ENCODE measurements around the gene ADPRHL1.

The ADPRHL1 gene

GRCh38 chr13:113350938-113351335 lies 102.4 kb downstream of the ADPRHL1 start:
- Histone ChIP-seq H3K27me3 (ENCODE audit: control insufficient read depth, low read length) (no peaks in the 10 kb centered on the region), H3K36me3 (ENCODE audit: control insufficient read depth, low read length) (no peaks in the 10 kb centered on the region)

DNA sequence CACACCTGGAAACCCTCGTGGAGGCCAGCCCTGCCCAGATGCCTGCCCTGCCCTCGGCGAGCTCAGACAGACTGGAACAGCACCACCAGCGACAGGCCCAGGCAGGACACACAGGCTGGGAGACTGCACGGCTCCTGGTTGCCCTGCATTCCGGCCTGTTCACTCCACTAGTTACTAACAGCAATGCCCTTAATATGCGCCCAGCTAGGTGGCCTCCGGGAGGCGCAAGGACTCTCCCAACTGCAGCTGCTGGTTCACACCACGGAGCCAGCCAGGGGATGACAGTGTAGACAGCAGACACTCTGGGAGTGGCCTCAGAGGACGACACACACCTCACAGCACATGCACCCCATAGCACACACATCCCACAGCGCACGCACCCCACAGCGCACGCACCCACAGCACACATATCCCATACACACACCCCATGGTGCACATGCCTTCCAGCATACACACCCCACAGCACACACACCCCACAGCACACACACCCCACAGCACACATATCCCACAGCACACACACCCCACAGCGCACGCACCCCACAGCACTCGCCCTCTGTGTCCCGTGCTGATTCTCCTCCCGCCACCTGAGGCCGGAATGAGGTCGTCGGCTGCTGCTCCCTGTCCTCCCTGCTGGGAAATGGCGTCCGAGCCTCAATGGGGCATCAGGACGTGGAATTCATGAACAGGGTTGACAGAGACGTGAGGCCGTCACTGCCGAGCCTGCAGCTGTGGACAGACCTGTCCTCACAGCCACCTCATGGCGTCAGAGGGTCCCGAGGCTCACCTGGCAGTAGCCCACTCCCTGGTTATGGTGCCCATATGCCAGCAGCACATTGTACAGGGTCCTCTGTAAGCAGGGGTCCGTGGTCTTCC lies 103.0 kb downstream of the ADPRHL1 start:
- peaks cover 3% of the 10 kb centered on the region; the same call in 1 of the 2 replicates for H3K9me3 ChIP-seq (ENCODE audit: control insufficient read depth, insufficient read depth, low read length)
- H3K79me2 ChIP-seq (ENCODE audit: control insufficient read depth, low read length), result no peaks in the 10 kb centered on the region
- no peaks in the 10 kb centered on the region for H4K20me1 ChIP-seq (ENCODE audit: control insufficient read depth, insufficient read depth, low read depth, low read length)
- no peak overlapping the region for H3K4me3 ChIP-seq (ENCODE audit: low read length)
- H3K27ac ChIP-seq (ENCODE audit: low read depth, low read length), result no peak overlapping the region
- no peaks in the 10 kb centered on the region for H3K4me1 ChIP-seq (ENCODE audit: control insufficient read depth, low read length)
- H3K9me2 ChIP-seq (replicated peaks; ENCODE audit: control insufficient read depth, low read length), result no peaks in the 10 kb centered on the region
- no peak overlapping the region for H3K4me2 ChIP-seq (ENCODE audit: low read length)
- TF ChIP-seq CTCF (IDR thresholded peaks at IDR 0.05; ENCODE audit: low read depth, low read length, poor library complexity, severe bottlenecking) (peak; percentile 31), EZH2phosphoT487 (IDR thresholded peaks at IDR 0.05; ENCODE audit: borderline replicate concordance, low read length) (no peak)
- no peaks in the 10 kb centered on the region for H3K27me3 ChIP-seq (ENCODE audit: control insufficient read depth, low read length)
- H3K36me3 ChIP-seq (ENCODE audit: control insufficient read depth, low read length), result no peaks in the 10 kb centered on the region
- no peaks in the 10 kb centered on the region for H3F3A ChIP-seq (ENCODE audit: control insufficient read depth, insufficient read depth)

More at GRCh38 chr13:113350938-113351335, 102.4 kb downstream of the ADPRHL1 start:
- TF ChIP-seq EZH2phosphoT487 (IDR thresholded peaks at IDR 0.05; ENCODE audit: borderline replicate concordance, low read length) (no peak), CTCF (IDR thresholded peaks at IDR 0.05; ENCODE audit: low read depth, low read length, poor library complexity, severe bottlenecking) (no peak)
- Histone ChIP-seq H3K79me2 (ENCODE audit: control insufficient read depth, low read length) (no peaks in the 10 kb centered on the region), H4K20me1 (ENCODE audit: control insufficient read depth, insufficient read depth, low read depth, low read length) (no peaks in the 10 kb centered on the region), H3K4me2 (ENCODE audit: low read length) (no peak overlapping the region), H3K9me2 (replicated peaks; ENCODE audit: control insufficient read depth, low read length) (no peaks in the 10 kb centered on the region), H3K4me3 (ENCODE audit: low read length) (no peak overlapping the region), H3K4me1 (ENCODE audit: control insufficient read depth, low read length) (no peaks in the 10 kb centered on the region), H3F3A (ENCODE audit: control insufficient read depth, insufficient read depth) (no peaks in the 10 kb centered on the region), H3K27ac (ENCODE audit: low read depth, low read length) (no peak overlapping the region), H3K9me3 (ENCODE audit: control insufficient read depth, insufficient read depth, low read length) (peaks cover 3% of the 10 kb centered on the region; the same call in 1 of the 2 replicates)
